ENCODE measurements around the gene OPHN1. TPM values are rescaled to one million over a fixed set of nuclear protein-coding genes. Genes with fewer than 3 reads are reported as not detected.

OPHN1 gene
- total RNA-seq, 1 donor: 6.9 TPM

DNA sequence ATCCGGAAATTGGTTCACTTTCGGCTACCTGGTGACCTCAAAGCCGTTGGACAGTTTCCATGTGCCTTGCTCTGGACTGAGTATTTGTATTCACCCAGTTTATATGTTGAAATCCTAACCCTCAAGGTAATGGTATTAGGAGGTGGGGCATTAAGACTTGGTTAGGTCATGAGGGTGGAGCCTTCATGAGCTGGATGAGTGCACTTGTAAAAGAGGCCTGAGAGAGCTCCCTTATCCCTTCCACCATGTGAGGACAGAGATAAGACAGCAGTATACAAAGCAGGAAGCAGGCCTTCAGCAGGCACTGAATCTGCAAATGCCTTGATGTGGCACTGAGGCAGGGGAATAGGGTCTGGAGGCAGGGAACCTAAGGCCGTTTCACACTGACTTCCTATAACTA lies 5.3 kb upstream of the OPHN1 start:
- no peak for DNase-seq (ENCODE audit: insufficient read length, low spot score, missing footprints)
- no peaks in the 10 kb centered on the region for H3K79me2 ChIP-seq (ENCODE audit: insufficient read depth, low read length)
- no peak overlapping the region for H3K27ac ChIP-seq (ENCODE audit: low read depth, low read length)
- peaks cover 7% of the 10 kb centered on the region for H3K4me1 ChIP-seq (ENCODE audit: insufficient read depth, low read length)
- TF ChIP-seq, protein P1, sequence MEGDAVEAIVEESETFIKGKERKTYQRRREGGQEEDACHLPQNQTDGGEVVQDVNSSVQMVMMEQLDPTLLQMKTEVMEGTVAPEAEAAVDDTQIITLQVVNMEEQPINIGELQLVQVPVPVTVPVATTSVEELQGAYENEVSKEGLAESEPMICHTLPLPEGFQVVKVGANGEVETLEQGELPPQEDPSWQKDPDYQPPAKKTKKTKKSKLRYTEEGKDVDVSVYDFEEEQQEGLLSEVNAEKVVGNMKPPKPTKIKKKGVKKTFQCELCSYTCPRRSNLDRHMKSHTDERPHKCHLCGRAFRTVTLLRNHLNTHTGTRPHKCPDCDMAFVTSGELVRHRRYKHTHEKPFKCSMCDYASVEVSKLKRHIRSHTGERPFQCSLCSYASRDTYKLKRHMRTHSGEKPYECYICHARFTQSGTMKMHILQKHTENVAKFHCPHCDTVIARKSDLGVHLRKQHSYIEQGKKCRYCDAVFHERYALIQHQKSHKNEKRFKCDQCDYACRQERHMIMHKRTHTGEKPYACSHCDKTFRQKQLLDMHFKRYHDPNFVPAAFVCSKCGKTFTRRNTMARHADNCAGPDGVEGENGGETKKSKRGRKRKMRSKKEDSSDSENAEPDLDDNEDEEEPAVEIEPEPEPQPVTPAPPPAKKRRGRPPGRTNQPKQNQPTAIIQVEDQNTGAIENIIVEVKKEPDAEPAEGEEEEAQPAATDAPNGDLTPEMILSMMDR (IDR thresholded peaks at IDR 0.05; ENCODE audit: extremely low read depth, low read depth, low read length): no peak
- no peak overlapping the region for H2AFZ ChIP-seq (ENCODE audit: low read length)
- H3K4me3 ChIP-seq (ENCODE audit: insufficient read depth, low read length): no peak overlapping the region
- H3K4me2 ChIP-seq (ENCODE audit: insufficient read depth, low read length): no peak overlapping the region
- no peaks in the 10 kb centered on the region for H4K20me1 ChIP-seq (ENCODE audit: insufficient read depth, low read length)
- H3K9me3 ChIP-seq (ENCODE audit: low read depth, low read length): no peaks in the 10 kb centered on the region
- no peaks in the 10 kb centered on the region for H3K27me3 ChIP-seq (ENCODE audit: insufficient read depth, low read length)
- no peaks in the 10 kb centered on the region for H3K36me3 ChIP-seq (ENCODE audit: insufficient read depth, low read length)

DNA sequence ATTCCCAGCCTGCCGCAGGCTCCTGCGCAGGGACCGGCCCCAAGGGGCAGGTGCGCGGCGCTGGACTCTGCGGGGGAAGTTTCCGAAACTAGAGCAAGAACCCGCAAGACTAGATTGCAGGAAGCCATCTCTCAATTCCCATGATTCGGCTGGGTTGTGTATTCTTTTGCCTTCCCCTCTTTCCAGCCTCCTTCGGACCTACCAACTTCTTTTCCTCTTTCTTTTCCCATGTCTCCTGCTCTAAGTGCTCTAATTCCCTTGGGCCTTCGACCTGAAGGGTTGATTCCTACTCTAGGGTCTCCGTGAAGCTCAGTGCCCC lies 645 bp upstream of the OPHN1 start:
- Histone ChIP-seq H3K4me3 (ENCODE audit: insufficient read depth, low read length) (peak overlapping the region; percentile 78), H3K36me3 (ENCODE audit: insufficient read depth, low read length) (no peaks in the 10 kb centered on the region), H3K9me3 (ENCODE audit: low read depth, low read length) (no peaks in the 10 kb centered on the region), H3K79me2 (ENCODE audit: insufficient read depth, low read length) (peaks cover 5% of the 10 kb centered on the region), H4K20me1 (ENCODE audit: insufficient read depth, low read length) (no peaks in the 10 kb centered on the region), H3K27ac (ENCODE audit: low read depth, low read length) (peak overlapping the region; percentile 72), H2AFZ (ENCODE audit: low read length) (peak overlapping the region; percentile 90), H3K27me3 (ENCODE audit: insufficient read depth, low read length) (no peaks in the 10 kb centered on the region), H3K4me2 (ENCODE audit: insufficient read depth, low read length) (peak overlapping the region; percentile 81), H3K4me1 (ENCODE audit: insufficient read depth, low read length) (peaks cover 6% of the 10 kb centered on the region)
- TF ChIP-seq, protein P1 (IDR thresholded peaks at IDR 0.05; ENCODE audit: extremely low read depth, low read depth, low read length): no peak
- no peak for DNase-seq (ENCODE audit: insufficient read length, low spot score, missing footprints)

DNA sequence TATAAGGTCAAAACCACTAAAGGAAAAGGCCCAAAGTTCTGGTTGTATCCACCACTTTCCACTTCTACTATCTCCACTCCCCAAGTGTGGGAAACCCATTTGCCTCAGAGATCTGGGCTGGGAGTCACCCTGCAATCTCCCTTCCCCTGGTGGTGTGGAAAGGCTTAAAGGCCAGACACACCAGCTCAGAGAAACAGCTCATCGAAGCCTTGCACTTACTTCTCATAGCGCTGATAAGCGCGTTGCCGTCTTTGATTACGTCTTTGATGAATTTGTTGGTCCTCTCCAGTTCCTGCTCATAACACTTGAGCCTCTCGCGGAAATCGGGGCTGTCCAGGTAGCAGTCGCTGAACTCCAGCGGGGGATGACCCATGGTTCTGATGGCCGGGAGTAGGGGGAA lies 647 bp downstream of the OPHN1 start:
- TF ChIP-seq, protein P1 (IDR thresholded peaks at IDR 0.05; ENCODE audit: extremely low read depth, low read depth, low read length): no peak
- Histone ChIP-seq H3K27ac (ENCODE audit: low read depth, low read length) (peak overlapping the region; percentile 72), H4K20me1 (ENCODE audit: insufficient read depth, low read length) (no peaks in the 10 kb centered on the region), H3K4me1 (ENCODE audit: insufficient read depth, low read length) (peaks cover 14% of the 10 kb centered on the region), H3K4me2 (ENCODE audit: insufficient read depth, low read length) (peak overlapping the region; percentile 81), H3K4me3 (ENCODE audit: insufficient read depth, low read length) (peak overlapping the region; percentile 78), H3K36me3 (ENCODE audit: insufficient read depth, low read length) (no peaks in the 10 kb centered on the region), H3K79me2 (ENCODE audit: insufficient read depth, low read length) (peaks cover 5% of the 10 kb centered on the region), H3K9me3 (ENCODE audit: low read depth, low read length) (no peaks in the 10 kb centered on the region), H3K27me3 (ENCODE audit: insufficient read depth, low read length) (no peaks in the 10 kb centered on the region), H2AFZ (ENCODE audit: low read length) (peak overlapping the region; percentile 90)
- peak; percentile 55 for DNase-seq (ENCODE audit: insufficient read length, low spot score, missing footprints)

DNA sequence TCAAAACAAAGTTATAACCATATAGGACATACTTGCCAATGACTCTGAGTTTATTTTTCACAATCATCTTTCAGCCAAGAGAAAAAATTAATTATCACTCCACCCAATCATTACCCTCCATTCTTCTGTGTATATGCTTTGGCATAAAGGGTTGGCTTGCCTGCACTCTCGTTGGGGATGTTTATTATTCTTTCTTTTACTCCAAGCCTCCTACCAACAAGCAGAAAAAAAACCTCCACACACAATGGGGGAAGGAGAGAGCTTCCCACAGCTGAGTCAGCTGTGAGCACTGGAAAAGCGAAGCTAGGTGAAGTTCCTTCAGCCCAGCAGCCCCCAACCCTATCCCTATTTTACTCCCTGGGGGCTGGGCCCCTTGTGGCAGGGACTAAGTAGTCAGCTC lies 1.5 kb downstream of the OPHN1 start:
- H3K79me2 ChIP-seq (ENCODE audit: insufficient read depth, low read length): peaks cover 5% of the 10 kb centered on the region
- no peak for DNase-seq (ENCODE audit: insufficient read length, low spot score, missing footprints)
- no peaks in the 10 kb centered on the region for H3K9me3 ChIP-seq (ENCODE audit: low read depth, low read length)
- no peaks in the 10 kb centered on the region for H3K36me3 ChIP-seq (ENCODE audit: insufficient read depth, low read length)
- peak overlapping the region; percentile 78 for H3K4me3 ChIP-seq (ENCODE audit: insufficient read depth, low read length)
- TF ChIP-seq, protein P1 (IDR thresholded peaks at IDR 0.05; ENCODE audit: extremely low read depth, low read depth, low read length): no peak
- H3K27me3 ChIP-seq (ENCODE audit: insufficient read depth, low read length): no peaks in the 10 kb centered on the region
- peaks cover 14% of the 10 kb centered on the region for H3K4me1 ChIP-seq (ENCODE audit: insufficient read depth, low read length)
- no peak overlapping the region for H2AFZ ChIP-seq (ENCODE audit: low read length)
- H3K27ac ChIP-seq (ENCODE audit: low read depth, low read length): no peak overlapping the region
- peak overlapping the region; percentile 81 for H3K4me2 ChIP-seq (ENCODE audit: insufficient read depth, low read length)
- H4K20me1 ChIP-seq (ENCODE audit: insufficient read depth, low read length): no peaks in the 10 kb centered on the region
